A549 (cell line): Measurements from ENCODE around the gene BTAF1. TPM values are rescaled to one million over a fixed set of nuclear protein-coding genes. Genes with fewer than 3 reads are reported as not detected.

Source experiments
- ATAC-seq, 2 experiments: fragments of 200-7000 bp in 1 of 2; fragments of >200 bp in 1 of 2; cut with Nextera tagmentation in 1 of 2; cut with Tn5 transposase in 1 of 2; 3 replicates each; pipeline versions ENCODE4 v1.8.0 to v1.9.1; 2018 to 2020; ENCODE audit warnings: mild to moderate bottlenecking in 1 of 2, moderate library complexity in 1 of 2
- CTCF ChIA-PET: fragments of 300-600 bp; sonication (Branson Sonifier 250); formaldehyde crosslinking; extraction: SDS; loops from one replicate; lab custom pipeline; 2021; ENCODE audit warnings: antibody characterized with exemption, inconsistent platforms; lab: Yijun Ruan, JAX
- POLR2A ChIA-PET: fragments of 350-600 bp; formaldehyde crosslinking; extraction: SDS; loops from one replicate; lab custom pipeline; 2021; ENCODE audit warnings: antibody characterized with exemption, inconsistent platforms; lab: Yijun Ruan, JAX
- DNase-seq, 2 experiments: peaks; one replicate each; pipeline versions ENCODE4 v3.0.0 to v3.0.0-alpha.2; 2011 to 2016; ENCODE audit warnings: low read depth in 1 of 2, low spot score in 1 of 2
- FAIRE-seq: peaks from 2 replicates; lab custom pipeline; 2011; peaks lifted over from hg19 to GRCh38; lab: Jason Lieb, UNC
- H3K27ac ChIP-seq, 2 experiments: fragments of >200 bp; sonication (Bioruptor Twin); formaldehyde crosslinking; 3 replicates each; pipeline ENCODE4 v1.5.1; 2016 to 2017
- H3K4me1 ChIP-seq: fragments of >200 bp; sonication (Bioruptor Twin); formaldehyde crosslinking; 3 replicates; pipeline ENCODE4 v1.6.1; 2016
- H3K4me2 ChIP-seq: fragments of >200 bp; sonication (Bioruptor Twin); formaldehyde crosslinking; 3 replicates; pipeline ENCODE4 v1.6.1; 2016
- H3K4me3 ChIP-seq: fragments of >200 bp; sonication (Bioruptor Twin); formaldehyde crosslinking; 3 replicates; pipeline ENCODE4 v1.5.1; 2016
- H3K9me3 ChIP-seq: fragments of >200 bp; sonication (Bioruptor Twin); formaldehyde crosslinking; 3 replicates; pipeline ENCODE4 v1.6.1; 2016
- BCL3 ChIP-seq: fragments of >200 bp; sonication (Bioruptor Twin); formaldehyde crosslinking; IDR thresholded peaks from 3 replicates; pipeline ENCODE4 v1.6.1; 2016
- CEBPB ChIP-seq, 2 experiments: fragments of >200 bp in 1 of 2; sonication (Bioruptor Twin) in 1 of 2; formaldehyde crosslinking in 1 of 2; IDR thresholded peaks; 2 replicates each; pipeline ENCODE4 v1.6.1; 2012 to 2016
- CTCF ChIP-seq: fragments of >200 bp; sonication (Bioruptor Twin); formaldehyde crosslinking; IDR thresholded peaks from 3 replicates; pipeline ENCODE4 v1.5.1; 2016
- FOSL2 ChIP-seq, 2 experiments: fragments of 450-650 bp in 1 of 2; fragments of >200 bp in 1 of 2; sonication (Bioruptor Twin) in 1 of 2; formaldehyde crosslinking; IDR thresholded peaks; 2 replicates each; pipeline versions ENCODE4 v1.5.0 to v1.6.1; 2016 to 2020; ENCODE audit warnings: mild to moderate bottlenecking in 1 of 2, moderate library complexity in 1 of 2
- HDAC2 ChIP-seq: fragments of 200-600 bp; sonication (generic); IDR thresholded peaks from 2 replicates; pipeline ENCODE4 v1.6.1; 2016
- HOXA7 ChIP-seq: fragments of 250-450 bp; sonication (Bioruptor Pico); IDR thresholded peaks from 2 replicates; pipeline ENCODE4 v1.5.0; 2020; ENCODE audit warnings: mild to moderate bottlenecking, moderate library complexity
- HOXB13 ChIP-seq: fragments of 250-450 bp; sonication (Bioruptor Pico); IDR thresholded peaks from 2 replicates; pipeline ENCODE4 v1.5.0; 2020; ENCODE audit warnings: low read depth, mild to moderate bottlenecking, moderate library complexity
- HOXB5 ChIP-seq: fragments of 250-450 bp; sonication (Bioruptor Pico); IDR thresholded peaks from 2 replicates; pipeline ENCODE4 v1.5.0; 2020; ENCODE audit warnings: mild to moderate bottlenecking, moderate library complexity
- JUN ChIP-seq, 2 experiments: fragments of >200 bp; sonication (Bioruptor Twin); formaldehyde crosslinking; IDR thresholded peaks; 2 replicates in 1 of 2; 3 replicates in 1 of 2; pipeline ENCODE4 v1.6.1; 2016 to 2017
- JUNB ChIP-seq: fragments of >200 bp; sonication (Bioruptor Twin); formaldehyde crosslinking; IDR thresholded peaks from 2 replicates; pipeline ENCODE4 v1.6.1; 2016
- MYC ChIP-seq: IDR thresholded peaks from 2 replicates; pipeline ENCODE4 v1.6.1; 2012; ENCODE audit warnings: mild to moderate bottlenecking, inconsistent platforms, low read length, improper control_type of control experiment, borderline replicate concordance
- NFE2L2 ChIP-seq: fragments of 150-350 bp; conservative IDR thresholded peaks from 2 replicates; pipeline ENCODE4 v1.6.1; 2014; ENCODE audit warnings: low read length
- NR3C1 ChIP-seq: fragments of >200 bp; sonication (Bioruptor Twin); formaldehyde crosslinking; IDR thresholded peaks from 3 replicates; pipeline ENCODE4 v1.6.1; 2017
- PBX3 ChIP-seq: IDR thresholded peaks from 2 replicates; pipeline ENCODE4 v1.6.1; 2012
- RCOR1 ChIP-seq: fragments of 150-350 bp; IDR thresholded peaks from 2 replicates; pipeline ENCODE4 v1.6.1; 2014; ENCODE audit warnings: antibody characterized with exemption, low read length, low read depth
- RFX5 ChIP-seq: fragments of 450-650 bp; IDR thresholded peaks from 2 replicates; pipeline ENCODE4 v1.7.1; 2014; ENCODE audit warnings: antibody characterized with exemption, mild to moderate bottlenecking, moderate library complexity
- RNF2 ChIP-seq: fragments of 200-600 bp; sonication (generic); IDR thresholded peaks from 2 replicates; pipeline ENCODE4 v1.6.1; 2016; ENCODE audit warnings: low read depth, mild to moderate bottlenecking, antibody characterized with exemption, moderate library complexity, borderline replicate concordance
- SREBF2 ChIP-seq: fragments of 450-650 bp; IDR thresholded peaks from 2 replicates; pipeline ENCODE4 v1.6.1; 2014; ENCODE audit warnings: mild to moderate bottlenecking, moderate library complexity
- TFCP2L1 ChIP-seq: fragments of 250-450 bp; sonication (Bioruptor Pico); IDR thresholded peaks from 2 replicates; pipeline ENCODE4 v1.5.0; 2021; ENCODE audit warnings: mild to moderate bottlenecking
- ZNF302 ChIP-seq: fragments of 250-450 bp; sonication (Bioruptor Pico); IDR thresholded peaks from 2 replicates; pipeline ENCODE4 v1.9.0; 2021; ENCODE audit warnings: inconsistent platforms, mild to moderate bottlenecking, moderate library complexity
- whole genome bisulfite sequencing: methylation state at CpG from one replicate; pipeline ENCODE4 v1.1.6; 2017; ENCODE audit errors: missing lambda C conversion rate; 5-methylcytosine and 5-hydroxymethylcytosine counted together
- polyA plus RNA-seq, 4 experiments: library from polyadenylated mRNA; depleted of rRNA in 3 of 4; stranded (reverse); fragments of >200 nt; fragmentation: RNase III in 1 of 4; extraction: RNeasy Plus Mini Kit Qiagen cat#74134 plus additional on column Dnase treatment in 1 of 4; gene quantifications; 2 replicates in 3 of 4; 3 replicates in 1 of 4; pipeline ENCODE4 v1.2.3, GENCODE V29; 2011 to 2017

BTAF1 gene
- polyA plus RNA-seq, 2 of the 4 experiments (the other 2 are of a cell fraction), result 16.7 to 54.7 TPM

GRCh38 chr10:92001995-92002394 lies 78.4 kb downstream of the BTAF1 start:
- no peak overlapping the region for H3K27ac ChIP-seq
- DNase-seq (no peak), FAIRE-seq (no peak), ATAC-seq (no peak)
- WGBS, result 95% methylated on average over 2 of the region's 2 CpGs
- TF ChIP-seq RNF2 (no peak), HOXA7 (no peak)
- CTCF ChIA-PET, result no interaction called here
- no peak overlapping the region for H3K4me2 ChIP-seq
- peaks cover 4% of the 10 kb centered on the region; the same call in 1 of the 3 replicates for H3K9me3 ChIP-seq
- no peaks in the 10 kb centered on the region for H3K4me1 ChIP-seq
- POLR2A ChIA-PET, result no interaction called here
- no peak overlapping the region for H3K4me3 ChIP-seq

- TF ChIP-seq NFE2L2, result no peak
- WGBS, result 93% methylated on average over 2 of the region's 2 CpGs
- no peaks in the 10 kb centered on the region for H3K4me1 ChIP-seq
- ATAC-seq (no peak), DNase-seq (no peak), FAIRE-seq (no peak)
- H3K27ac ChIP-seq, result no peak overlapping the region
- H3K4me2 ChIP-seq, result no peak overlapping the region
- ChIA-PET CTCF (interaction anchor here (0.9 kb wide), 1 partner anchor 41 kb away, joined by 3 read pairs; no protein-coding TSS in a partner anchor), POLR2A (no interaction called here)
- H3K9me3 ChIP-seq, result peaks cover 4% of the 10 kb centered on the region; the same call in 1 of the 3 replicates
- no peak overlapping the region for H3K4me3 ChIP-seq
Observed at GRCh38 chr10:92003258-92003657, 79.7 kb downstream of the BTAF1 start.

GRCh38 chr10:92005978-92006377 lies 82.4 kb downstream of the BTAF1 start:
- POLR2A ChIA-PET, result no interaction called here
- no peak for ATAC-seq
- 89% methylated on average over 1 of the region's 1 CpG for WGBS
- CTCF ChIA-PET, result no interaction called here
- FAIRE-seq, result no peak
- no peak for DNase-seq
- no peak overlapping the region for H3K4me2 ChIP-seq
- no peak overlapping the region for H3K27ac ChIP-seq
- no peak overlapping the region for H3K4me3 ChIP-seq
- H3K4me1 ChIP-seq, result peaks cover under 1% of the 10 kb centered on the region; the same call in 1 of the 3 replicates
- peaks cover 4% of the 10 kb centered on the region; the same call in 1 of the 3 replicates for H3K9me3 ChIP-seq
- TF ChIP-seq JUNB (no peak), MYC (no peak), RCOR1 (no peak), CEBPB (IDR thresholded peaks at IDR 0.05) (no peak), PBX3 (no peak), ZNF302 (CRISPR knock-in tag) (no peak), TFCP2L1 (no peak), SREBF2 (no peak)

- CTCF ChIA-PET, result interaction anchor here (1.2 kb wide), 1 partner anchor 96 kb away, joined by 3 read pairs; no protein-coding TSS in a partner anchor
Observed at GRCh38 chr10:92009445-92009844, 85.9 kb downstream of the BTAF1 start.

More at GRCh38 chr10:92009445-92009844, 85.9 kb downstream of the BTAF1 start:
- Histone ChIP-seq H3K4me2 (no peak overlapping the region), H3K9me3 (no peaks in the 10 kb centered on the region), H3K4me3 (no peak overlapping the region), H3K4me1 (peaks cover 9% of the 10 kb centered on the region), H3K27ac (no peak overlapping the region)
- no peak for TF ChIP-seq TFCP2L1
- TF ChIP-seq CEBPB (IDR thresholded peaks at IDR 0.05), result no peak
- TF ChIP-seq RFX5, result no peak
- no peak for TF ChIP-seq HOXB5 (CRISPR knock-in tag)
- no peak for TF ChIP-seq MYC
- no peak for TF ChIP-seq JUN (IDR thresholded peaks at IDR 0.05)
- TF ChIP-seq RCOR1, result no peak
- no peak for TF ChIP-seq CTCF
- no peak for TF ChIP-seq HOXB13
- no peak for TF ChIP-seq FOSL2 (IDR thresholded peaks at IDR 0.05)
- TF ChIP-seq FOSL2 (CRISPR knock-in tag; IDR thresholded peaks at IDR 0.05), result no peak
- TF ChIP-seq RNF2, result no peak
- TF ChIP-seq NR3C1, result no peak
- TF ChIP-seq HDAC2, result no peak
- no peak for TF ChIP-seq BCL3
- no peak for DNase-seq
- ATAC-seq, result no peak
- WGBS, result 100% methylated on average over 1 of the region's 1 CpG
- POLR2A ChIA-PET, result no interaction called here
- no peak for FAIRE-seq
